ENCODE measurements around the gene RRAGD. TPM values are rescaled to one million over a fixed set of nuclear protein-coding genes. Genes with fewer than 3 reads are reported as not detected.

Gene RRAGD
- total and polyA plus RNA-seq, 2 experiments from 2014 or later = 11.8 to 28.1 TPM

DNA sequence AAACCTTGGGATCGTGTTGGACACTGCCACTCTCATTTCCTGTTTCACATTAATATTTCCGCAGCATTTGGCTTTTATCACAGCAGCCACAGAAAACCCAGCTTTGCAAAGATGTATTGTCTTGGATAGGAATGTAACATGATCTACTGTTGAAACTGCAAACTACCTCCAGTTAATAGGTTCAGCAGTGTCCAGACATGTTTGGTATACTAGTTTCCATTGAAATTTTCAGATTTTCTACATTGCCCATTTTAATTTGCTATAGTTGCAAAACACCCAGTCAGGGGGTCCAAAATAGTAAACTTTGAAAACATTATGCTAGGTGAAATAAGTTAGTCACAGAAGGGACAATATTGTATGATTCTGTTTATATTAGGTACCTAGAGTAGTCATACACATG lies 24.2 kb upstream of the RRAGD start:
- no peak overlapping the region for H2AFZ ChIP-seq
- H3K36me3 ChIP-seq (replicated peaks; ENCODE audit: insufficient read depth, low read depth) = no peaks in the 10 kb centered on the region
- peaks cover 2% of the 10 kb centered on the region for H4K20me1 ChIP-seq (ENCODE audit: insufficient read depth, poor library complexity, severe bottlenecking)
- peaks cover 8% of the 10 kb centered on the region for H3K4me1 ChIP-seq (ENCODE audit: insufficient read depth)
- no peak overlapping the region for H3K27ac ChIP-seq
- no peaks in the 10 kb centered on the region for H3K27me3 ChIP-seq
- peaks cover 53% of the 10 kb centered on the region for H3K79me2 ChIP-seq
- H3K9me3 ChIP-seq (ENCODE audit: low read depth) = no peaks in the 10 kb centered on the region
- H3K4me2 ChIP-seq = peak overlapping the region; percentile 36
- no peak overlapping the region for H3K4me3 ChIP-seq
- WGBS (ENCODE audit: low lambda C conversion rate, missing lambda C conversion rate) = 54% methylated on average over 2 of the region's 2 CpGs
- no peak for TF ChIP-seq EZH2 (IDR thresholded peaks at IDR 0.05; ENCODE audit: borderline replicate concordance)
- TF ChIP-seq EZH2phosphoT487 (IDR thresholded peaks at IDR 0.05; ENCODE audit: low read depth, severe bottlenecking, unreplicated experiment) = no peak
- TF ChIP-seq, protein P1, sequence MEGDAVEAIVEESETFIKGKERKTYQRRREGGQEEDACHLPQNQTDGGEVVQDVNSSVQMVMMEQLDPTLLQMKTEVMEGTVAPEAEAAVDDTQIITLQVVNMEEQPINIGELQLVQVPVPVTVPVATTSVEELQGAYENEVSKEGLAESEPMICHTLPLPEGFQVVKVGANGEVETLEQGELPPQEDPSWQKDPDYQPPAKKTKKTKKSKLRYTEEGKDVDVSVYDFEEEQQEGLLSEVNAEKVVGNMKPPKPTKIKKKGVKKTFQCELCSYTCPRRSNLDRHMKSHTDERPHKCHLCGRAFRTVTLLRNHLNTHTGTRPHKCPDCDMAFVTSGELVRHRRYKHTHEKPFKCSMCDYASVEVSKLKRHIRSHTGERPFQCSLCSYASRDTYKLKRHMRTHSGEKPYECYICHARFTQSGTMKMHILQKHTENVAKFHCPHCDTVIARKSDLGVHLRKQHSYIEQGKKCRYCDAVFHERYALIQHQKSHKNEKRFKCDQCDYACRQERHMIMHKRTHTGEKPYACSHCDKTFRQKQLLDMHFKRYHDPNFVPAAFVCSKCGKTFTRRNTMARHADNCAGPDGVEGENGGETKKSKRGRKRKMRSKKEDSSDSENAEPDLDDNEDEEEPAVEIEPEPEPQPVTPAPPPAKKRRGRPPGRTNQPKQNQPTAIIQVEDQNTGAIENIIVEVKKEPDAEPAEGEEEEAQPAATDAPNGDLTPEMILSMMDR (IDR thresholded peaks at IDR 0.05; ENCODE audit: poor library complexity) = no peak
- DNase-seq (ENCODE audit: low spot score) = no peak
- H3K9me2 ChIP-seq (replicated peaks; ENCODE audit: insufficient read depth) = no peaks in the 10 kb centered on the region

DNA sequence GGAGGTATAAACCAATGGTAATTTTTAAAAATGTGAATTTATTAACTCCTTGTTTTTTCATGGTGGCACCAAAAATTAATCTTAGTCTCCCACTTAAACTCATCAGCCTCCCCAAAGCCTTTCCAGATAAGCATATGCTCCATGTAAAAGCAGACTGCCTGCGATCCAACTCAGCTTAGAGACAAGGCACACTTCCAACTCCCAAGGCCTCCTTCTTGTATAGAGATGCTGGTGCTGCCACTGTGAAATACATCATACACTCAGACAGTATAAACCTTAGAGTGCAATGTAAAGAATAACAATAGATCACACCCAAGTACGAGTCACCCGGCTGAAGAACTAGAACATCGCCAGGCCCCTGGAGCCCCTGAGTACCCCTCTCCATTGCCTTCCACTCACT lies 22.9 kb upstream of the RRAGD start:
- H3K9me3 ChIP-seq (ENCODE audit: low read depth) = no peaks in the 10 kb centered on the region
- H2AFZ ChIP-seq = no peak overlapping the region
- H3K27me3 ChIP-seq = no peaks in the 10 kb centered on the region
- no peak overlapping the region for H3K4me3 ChIP-seq
- no peaks in the 10 kb centered on the region for H3K9me2 ChIP-seq (replicated peaks; ENCODE audit: insufficient read depth)
- H3K27ac ChIP-seq = no peak overlapping the region
- DNase-seq (ENCODE audit: low spot score) = no peak
- 76% methylated on average over 4 of the region's 4 CpGs for WGBS (ENCODE audit: low lambda C conversion rate, missing lambda C conversion rate)
- H4K20me1 ChIP-seq (ENCODE audit: insufficient read depth, poor library complexity, severe bottlenecking) = peaks cover 2% of the 10 kb centered on the region
- peaks cover 8% of the 10 kb centered on the region for H3K4me1 ChIP-seq (ENCODE audit: insufficient read depth)
- H3K79me2 ChIP-seq = peaks cover 49% of the 10 kb centered on the region
- H3K36me3 ChIP-seq (replicated peaks; ENCODE audit: insufficient read depth, low read depth) = no peaks in the 10 kb centered on the region
- TF ChIP-seq EZH2phosphoT487 (IDR thresholded peaks at IDR 0.05; ENCODE audit: low read depth, severe bottlenecking, unreplicated experiment) (no peak), EZH2 (IDR thresholded peaks at IDR 0.05; ENCODE audit: borderline replicate concordance) (no peak)
- TF ChIP-seq, protein P1 (IDR thresholded peaks at IDR 0.05; ENCODE audit: poor library complexity) = no peak
- H3K4me2 ChIP-seq = peak overlapping the region; percentile 36

DNA sequence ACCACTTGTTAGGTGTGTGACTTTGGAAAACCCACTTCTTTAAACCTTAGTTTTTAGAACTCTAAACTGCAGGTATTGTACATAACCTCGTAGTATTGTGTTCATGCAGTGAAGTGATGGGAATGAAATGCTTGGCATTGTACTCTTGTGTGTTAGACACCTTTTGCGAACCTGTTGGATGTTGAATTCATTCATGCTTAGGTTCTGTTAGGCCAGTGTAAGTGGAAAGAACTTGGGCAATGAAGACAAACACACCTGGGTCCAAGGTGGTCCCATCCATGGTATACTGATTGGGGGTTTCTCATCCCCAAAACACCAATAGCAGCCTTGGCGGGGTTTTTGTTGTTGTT lies 22.1 kb upstream of the RRAGD start:
- peak overlapping the region; percentile 92 for H3K4me2 ChIP-seq
- H3K79me2 ChIP-seq = peaks cover 41% of the 10 kb centered on the region
- H3K27me3 ChIP-seq = no peaks in the 10 kb centered on the region
- DNase-seq (ENCODE audit: low spot score) = no peak
- peaks cover 8% of the 10 kb centered on the region for H3K4me1 ChIP-seq (ENCODE audit: insufficient read depth)
- H3K4me3 ChIP-seq = peak overlapping the region; percentile 100
- TF ChIP-seq EZH2 (IDR thresholded peaks at IDR 0.05; ENCODE audit: borderline replicate concordance) (no peak), EZH2phosphoT487 (IDR thresholded peaks at IDR 0.05; ENCODE audit: low read depth, severe bottlenecking, unreplicated experiment) (no peak)
- TF ChIP-seq, protein P1 (IDR thresholded peaks at IDR 0.05; ENCODE audit: poor library complexity) = no peak
- no peaks in the 10 kb centered on the region for H3K9me3 ChIP-seq (ENCODE audit: low read depth)
- no peak overlapping the region for H3K27ac ChIP-seq
- peak overlapping the region; percentile 96 for H2AFZ ChIP-seq
- H3K9me2 ChIP-seq (replicated peaks; ENCODE audit: insufficient read depth) = no peaks in the 10 kb centered on the region
- WGBS (ENCODE audit: low lambda C conversion rate, missing lambda C conversion rate) = 86% methylated on average over 3 of the region's 3 CpGs
- H3K36me3 ChIP-seq (replicated peaks; ENCODE audit: insufficient read depth, low read depth) = no peaks in the 10 kb centered on the region
- H4K20me1 ChIP-seq (ENCODE audit: insufficient read depth, poor library complexity, severe bottlenecking) = peaks cover 2% of the 10 kb centered on the region

Measured in hepatocyte (in vitro differentiated cells).